H9 (cell line): Measurements from ENCODE around the gene FAM222B. TPM values are rescaled to one million over a fixed set of nuclear protein-coding genes. Genes with fewer than 3 reads are reported as not detected.

ENCODE experiments used
- DNase-seq: peaks from one replicate; pipeline ENCODE4 v3.0.0-alpha.2; 2017
- H2AFZ ChIP-seq: one replicate; pipeline ENCODE4 v1.6.1; 2013; ENCODE audit warnings: mild to moderate bottlenecking, low read length, control low read depth, moderate library complexity
- H2AK5ac ChIP-seq: 2 replicates; pipeline ENCODE4 v1.6.1; 2013; ENCODE audit warnings: low read length, control low read depth, mixed read lengths; ENCODE audit not compliant: insufficient read length
- H2BK120ac ChIP-seq: one replicate; pipeline ENCODE4 v1.6.1; 2013; ENCODE audit warnings: low read depth, mild to moderate bottlenecking, low read length, control low read depth, inconsistent platforms; ENCODE audit not compliant: poor library complexity, severe bottlenecking
- H2BK12ac ChIP-seq: 2 replicates; pipeline ENCODE4 v1.6.1; 2013; ENCODE audit warnings: low read length, control low read depth, mixed read lengths, low read depth; ENCODE audit not compliant: insufficient read length
- H2BK15ac ChIP-seq: 2 replicates; pipeline ENCODE4 v1.6.1; 2013; ENCODE audit warnings: low read depth, low read length, control low read depth
- H2BK20ac ChIP-seq: one replicate; pipeline ENCODE4 v1.6.1; 2013; ENCODE audit warnings: low read depth, mild to moderate bottlenecking, low read length, control low read depth, inconsistent platforms; ENCODE audit not compliant: poor library complexity, severe bottlenecking
- H2BK5ac ChIP-seq: 2 replicates; pipeline ENCODE4 v1.6.1; 2013; ENCODE audit warnings: low read length, control low read depth, mixed read lengths; ENCODE audit not compliant: insufficient read length
- H3K14ac ChIP-seq: 2 replicates; pipeline ENCODE4 v1.6.1; 2013; ENCODE audit warnings: low read length, control low read depth; ENCODE audit not compliant: insufficient read depth
- H3K18ac ChIP-seq: 2 replicates; pipeline ENCODE4 v1.6.1; 2013; ENCODE audit warnings: low read depth, mild to moderate bottlenecking, mixed read lengths, low read length, control low read depth; ENCODE audit not compliant: insufficient read length
- H3K23ac ChIP-seq: 2 replicates; pipeline ENCODE4 v1.6.1; 2013; ENCODE audit warnings: low read length, control low read depth, mixed read lengths, low read depth; ENCODE audit not compliant: insufficient read length
- H3K23me2 ChIP-seq: 2 replicates; pipeline ENCODE4 v1.6.1; 2013; ENCODE audit warnings: low read depth, mild to moderate bottlenecking, mixed read lengths, low read length, control low read depth; ENCODE audit not compliant: insufficient read length, poor library complexity, severe bottlenecking
- H3K27ac ChIP-seq: 2 replicates; pipeline ENCODE4 v1.5.1; 2013; ENCODE audit warnings: low read length, control low read depth, mixed read lengths, low read depth; ENCODE audit not compliant: insufficient read length
- H3K27me3 ChIP-seq: 2 replicates; pipeline ENCODE4 v1.6.1; 2013; ENCODE audit warnings: low read length, control low read depth, inconsistent platforms; ENCODE audit not compliant: insufficient read depth
- H3K4ac ChIP-seq: 2 replicates; pipeline ENCODE4 v1.6.1; 2013; ENCODE audit warnings: low read depth, mild to moderate bottlenecking, control low read depth, inconsistent platforms, low read length, moderate library complexity
- H3K4me1 ChIP-seq: 2 replicates; pipeline ENCODE4 v1.6.1; 2013; ENCODE audit warnings: low read length, control low read depth, inconsistent platforms; ENCODE audit not compliant: insufficient read depth
- H3K4me2 ChIP-seq: 2 replicates; pipeline ENCODE4 v1.6.1; 2013; ENCODE audit warnings: low read length, control low read depth, mixed read lengths; ENCODE audit not compliant: insufficient read length, insufficient read depth
- H3K56ac ChIP-seq: 2 replicates; pipeline ENCODE4 v1.6.1; 2013; ENCODE audit warnings: low read depth, mild to moderate bottlenecking, mixed read lengths, low read length, control low read depth; ENCODE audit not compliant: insufficient read length
- H3K79me1 ChIP-seq: 2 replicates; pipeline ENCODE4 v1.6.1; 2013; ENCODE audit warnings: low read depth, mild to moderate bottlenecking, moderate library complexity, low read length, control low read depth, inconsistent platforms; ENCODE audit not compliant: insufficient read depth, poor library complexity, severe bottlenecking
- H3K79me2 ChIP-seq: 2 replicates; pipeline ENCODE4 v1.6.1; 2013; ENCODE audit warnings: low read length, control low read depth, inconsistent platforms; ENCODE audit not compliant: insufficient read depth
- H3K9ac ChIP-seq: 2 replicates; pipeline ENCODE4 v1.6.1; 2013; ENCODE audit warnings: low read length, control low read depth, mixed read lengths; ENCODE audit not compliant: insufficient read length; ENCODE audit errors: extremely low read depth
- H3K9me3 ChIP-seq: one replicate; pipeline ENCODE4 v1.6.1; 2013; ENCODE audit warnings: low read depth, low read length, inconsistent platforms; ENCODE audit not compliant: control insufficient read depth
- H3T11ph ChIP-seq: one replicate; pipeline ENCODE4 v1.6.1; 2013; ENCODE audit warnings: mild to moderate bottlenecking, low read length, control low read depth, inconsistent platforms
- H4K20me1 ChIP-seq: one replicate; pipeline ENCODE4 v1.6.1; 2013; ENCODE audit not compliant: control insufficient read depth, insufficient read length, insufficient read depth
- H4K5ac ChIP-seq: 2 replicates; pipeline ENCODE4 v1.6.1; 2013; ENCODE audit warnings: low read depth, mild to moderate bottlenecking, mixed read lengths, low read length, control low read depth; ENCODE audit not compliant: insufficient read length
- H4K8ac ChIP-seq: replicated peaks from 2 replicates; pipeline ENCODE4 v1.6.1; 2013; ENCODE audit warnings: low read length, control low read depth, mixed read lengths, low read depth; ENCODE audit not compliant: insufficient read length
- H4K91ac ChIP-seq: 2 replicates; pipeline ENCODE4 v1.6.1; 2013; ENCODE audit warnings: low read depth, mild to moderate bottlenecking, moderate library complexity, mixed read lengths, low read length, control low read depth; ENCODE audit not compliant: insufficient read length
- H3K27ac Mint-ChIP-seq, 3 experiments: 2 replicates in 2 of 3; 3 replicates in 1 of 3; pipeline ENCODE4 v1.8.0; 2020 to 2021; ENCODE audit warnings: mixed read lengths in 3 of 3, mild to moderate bottlenecking in 1 of 3, moderate library complexity in 1 of 3
- H3K27me3 Mint-ChIP-seq: 2 replicates; pipeline ENCODE4 v1.8.0; 2021; ENCODE audit warnings: low read depth, mild to moderate bottlenecking, moderate library complexity, mixed read lengths
- H3K36me3 Mint-ChIP-seq, 3 experiments: 2 replicates in 2 of 3; 3 replicates in 1 of 3; pipeline ENCODE4 v1.8.0; 2020 to 2021; ENCODE audit warnings: low read depth in 3 of 3, mixed read lengths in 3 of 3; ENCODE audit not compliant: insufficient read depth in 1 of 3
- H3K4me1 Mint-ChIP-seq, 2 experiments: 2 replicates each; pipeline ENCODE4 v1.8.0; 2020; ENCODE audit warnings: mixed read lengths in 2 of 2
- H3K4me3 Mint-ChIP-seq, 2 experiments: 2 replicates in 1 of 2; 3 replicates in 1 of 2; pipeline ENCODE4 v1.8.0; 2020 to 2021; ENCODE audit warnings: mild to moderate bottlenecking in 2 of 2, mixed read lengths in 2 of 2, moderate library complexity in 1 of 2
- H3K9me3 Mint-ChIP-seq, 2 experiments: 2 replicates in 1 of 2; 3 replicates in 1 of 2; pipeline ENCODE4 v1.8.0; 2020; ENCODE audit warnings: mild to moderate bottlenecking in 2 of 2, mixed read lengths in 2 of 2, moderate library complexity in 1 of 2
- WGBS: extraction: QIAGEN DNeasy Blood & Tissue Kit; methylation state at CpG from one replicate; pipeline ENCODE4 v1.1.7; 2013; ENCODE audit warnings: missing lambda C conversion rate, low lambda C conversion rate, mixed read lengths; ENCODE audit not compliant: insufficient read length; ENCODE audit errors: extremely low coverage; 5-methylcytosine and 5-hydroxymethylcytosine counted together
- total RNA-seq: library from RNA; stranded (reverse); gene quantifications from 2 replicates; pipeline ENCODE4 v1.2.1, GENCODE V29; 2021
- TF ChIP-seq, protein P1 (sequence below): fragments of 200-600 bp; sonication (generic); conservative IDR thresholded peaks from 3 replicates; pipeline ENCODE4 v1.8.0; 2021; ENCODE audit warnings: antibody characterized with exemption, mild to moderate bottlenecking

Gene FAM222B
- total RNA-seq, 1 experiment from 2014 or later = 76.1 TPM

DNA sequence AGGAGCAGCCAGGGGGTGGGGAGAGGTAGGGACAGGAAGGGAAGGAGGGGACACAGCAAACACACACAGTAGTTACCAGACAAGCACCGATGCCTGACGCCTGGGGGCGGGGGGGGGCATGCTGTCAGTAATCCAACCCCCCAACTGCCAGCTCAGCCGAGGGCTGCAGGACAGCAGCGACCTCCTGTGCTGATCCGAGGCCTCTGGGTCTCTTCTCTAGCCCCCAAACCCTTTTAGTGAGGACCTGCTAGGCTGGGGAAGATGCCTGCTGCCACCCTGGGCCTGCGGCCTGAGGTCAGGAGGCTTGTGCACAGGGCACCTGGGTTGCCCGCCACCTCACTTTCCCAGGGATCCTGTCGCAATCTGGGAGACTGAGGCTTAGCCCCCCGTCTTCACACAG, 43.4 kb upstream of the FAM222B start:
- Mint-ChIP-seq H3K27me3 (peaks cover 2% of the 10 kb centered on the region; the same call in 1 of the 2 replicates), H3K36me3 (peaks cover 19 to 45% (median 43%) of the 10 kb centered on the region in 3 experiments), H3K9me3 (no peaks in the 10 kb centered on the region), H3K27ac (no peak overlapping the region), H3K4me3 (no peak overlapping the region), H3K4me1 (peaks cover 3 to 5% of the 10 kb centered on the region in 2 experiments; a peak in 3 of 4 replicates)
- no peak overlapping the region for H3K27ac ChIP-seq
- H3K4ac ChIP-seq = no peak overlapping the region
- no peak overlapping the region for H3K23ac ChIP-seq
- H3K4me1 ChIP-seq = no peaks in the 10 kb centered on the region
- no peak for DNase-seq
- TF ChIP-seq, protein P1, sequence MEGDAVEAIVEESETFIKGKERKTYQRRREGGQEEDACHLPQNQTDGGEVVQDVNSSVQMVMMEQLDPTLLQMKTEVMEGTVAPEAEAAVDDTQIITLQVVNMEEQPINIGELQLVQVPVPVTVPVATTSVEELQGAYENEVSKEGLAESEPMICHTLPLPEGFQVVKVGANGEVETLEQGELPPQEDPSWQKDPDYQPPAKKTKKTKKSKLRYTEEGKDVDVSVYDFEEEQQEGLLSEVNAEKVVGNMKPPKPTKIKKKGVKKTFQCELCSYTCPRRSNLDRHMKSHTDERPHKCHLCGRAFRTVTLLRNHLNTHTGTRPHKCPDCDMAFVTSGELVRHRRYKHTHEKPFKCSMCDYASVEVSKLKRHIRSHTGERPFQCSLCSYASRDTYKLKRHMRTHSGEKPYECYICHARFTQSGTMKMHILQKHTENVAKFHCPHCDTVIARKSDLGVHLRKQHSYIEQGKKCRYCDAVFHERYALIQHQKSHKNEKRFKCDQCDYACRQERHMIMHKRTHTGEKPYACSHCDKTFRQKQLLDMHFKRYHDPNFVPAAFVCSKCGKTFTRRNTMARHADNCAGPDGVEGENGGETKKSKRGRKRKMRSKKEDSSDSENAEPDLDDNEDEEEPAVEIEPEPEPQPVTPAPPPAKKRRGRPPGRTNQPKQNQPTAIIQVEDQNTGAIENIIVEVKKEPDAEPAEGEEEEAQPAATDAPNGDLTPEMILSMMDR = no peak
- no peak overlapping the region for H2BK5ac ChIP-seq
- no peak overlapping the region for H3K4me2 ChIP-seq
- H3K9ac ChIP-seq = no peak overlapping the region
- no peak overlapping the region for H2AFZ ChIP-seq
- no peak overlapping the region for H4K91ac ChIP-seq
- no peak overlapping the region for H2BK20ac ChIP-seq
- H3K56ac ChIP-seq = no peak overlapping the region
- H4K5ac ChIP-seq = no peak overlapping the region
- H2AK5ac ChIP-seq = no peak overlapping the region
- H3K14ac ChIP-seq = no peak overlapping the region; the same call in 1 of the 2 replicates
- H2BK15ac ChIP-seq = no peak overlapping the region
- no peaks in the 10 kb centered on the region for H4K20me1 ChIP-seq
- no peak overlapping the region for H2BK12ac ChIP-seq
- no peak overlapping the region for H3K18ac ChIP-seq
- H3K9me3 ChIP-seq = no peaks in the 10 kb centered on the region
- H3T11ph ChIP-seq = no peak overlapping the region
- no peaks in the 10 kb centered on the region for H3K79me2 ChIP-seq
- H3K79me1 ChIP-seq = no peaks in the 10 kb centered on the region
- no peak overlapping the region for H2BK120ac ChIP-seq
- no CpG with 5 or more reads among the region's 10 CpGs for WGBS
- no peaks in the 10 kb centered on the region for H3K23me2 ChIP-seq
- no peaks in the 10 kb centered on the region for H3K27me3 ChIP-seq
- no peak overlapping the region for H4K8ac ChIP-seq
